ENCODE measurements around the gene GPANK1. TPM values are rescaled to one million over a fixed set of nuclear protein-coding genes. Genes with fewer than 3 reads are reported as not detected.
"Not testable (repeated sequence)": the region's sequence is repeated elsewhere in the genome, so short reads cannot be mapped to it uniquely, and the experiment has no call there.

The GPANK1 gene
- total and polyA plus RNA-seq, 4 donors, result 12.7 to 16.6 (median 14.5) TPM

DNA sequence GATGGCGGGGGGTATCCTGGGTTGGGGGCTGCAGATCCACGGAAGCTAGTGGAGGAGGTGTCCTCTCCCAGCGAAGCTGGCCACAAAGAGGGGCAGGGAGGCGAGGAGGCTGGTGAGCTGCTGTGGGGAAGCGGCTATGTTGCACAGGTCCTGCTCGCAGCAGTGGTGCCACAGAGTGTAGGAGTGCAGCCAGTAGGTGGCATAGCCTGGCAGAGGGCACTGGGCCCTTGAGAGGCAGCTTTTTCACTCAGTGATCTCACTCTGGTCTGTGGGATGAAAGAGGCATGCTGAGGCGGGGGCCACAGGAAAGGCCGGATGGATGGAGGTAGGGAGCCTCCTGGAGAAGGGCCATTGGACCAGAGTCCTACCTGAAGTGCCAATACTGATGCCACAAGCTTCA is 47.5 kb upstream of the GPANK1 start:
- Histone ChIP-seq H3K36me3 (ENCODE audit: control insufficient read depth in 4 of 4, insufficient read depth in 4 of 4, low read length in 4 of 4) (no peaks in the 10 kb centered on the region), H3K9me3 (ENCODE audit: control insufficient read depth in 4 of 4, insufficient read depth in 3 of 4, low read length in 3 of 4) (no peaks in the 10 kb centered on the region), H3K27me3 (ENCODE audit: control insufficient read depth in 3 of 3, insufficient read depth in 3 of 3, low read length in 2 of 3) (no peaks in the 10 kb centered on the region), H3K4me3 (no peak overlapping the region), H3K9ac (ENCODE audit: insufficient read depth in 1 of 2, low read length in 2 of 2) (no peak overlapping the region), H3K4me1 (ENCODE audit: control insufficient read depth in 5 of 5, insufficient read depth in 5 of 5, low read length in 5 of 5) (peaks cover 0 to 19% (median 8%) of the 10 kb centered on the region in 5 donors), H3K27ac (ENCODE audit: low read depth in 1 of 2, low read length in 1 of 2) (no peak overlapping the region)
- ATAC-seq (ENCODE audit: insufficient read depth, low FRiP score), result no peak
- TF ChIP-seq, protein P1, sequence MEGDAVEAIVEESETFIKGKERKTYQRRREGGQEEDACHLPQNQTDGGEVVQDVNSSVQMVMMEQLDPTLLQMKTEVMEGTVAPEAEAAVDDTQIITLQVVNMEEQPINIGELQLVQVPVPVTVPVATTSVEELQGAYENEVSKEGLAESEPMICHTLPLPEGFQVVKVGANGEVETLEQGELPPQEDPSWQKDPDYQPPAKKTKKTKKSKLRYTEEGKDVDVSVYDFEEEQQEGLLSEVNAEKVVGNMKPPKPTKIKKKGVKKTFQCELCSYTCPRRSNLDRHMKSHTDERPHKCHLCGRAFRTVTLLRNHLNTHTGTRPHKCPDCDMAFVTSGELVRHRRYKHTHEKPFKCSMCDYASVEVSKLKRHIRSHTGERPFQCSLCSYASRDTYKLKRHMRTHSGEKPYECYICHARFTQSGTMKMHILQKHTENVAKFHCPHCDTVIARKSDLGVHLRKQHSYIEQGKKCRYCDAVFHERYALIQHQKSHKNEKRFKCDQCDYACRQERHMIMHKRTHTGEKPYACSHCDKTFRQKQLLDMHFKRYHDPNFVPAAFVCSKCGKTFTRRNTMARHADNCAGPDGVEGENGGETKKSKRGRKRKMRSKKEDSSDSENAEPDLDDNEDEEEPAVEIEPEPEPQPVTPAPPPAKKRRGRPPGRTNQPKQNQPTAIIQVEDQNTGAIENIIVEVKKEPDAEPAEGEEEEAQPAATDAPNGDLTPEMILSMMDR (IDR thresholded peaks at IDR 0.05; ENCODE audit: control extremely low read depth, extremely low read depth), result no peak
- 76 to 81% methylated on average over 8 of the region's 8 CpGs for WGBS, 2 donors
- DNase-seq, result no peak

DNA sequence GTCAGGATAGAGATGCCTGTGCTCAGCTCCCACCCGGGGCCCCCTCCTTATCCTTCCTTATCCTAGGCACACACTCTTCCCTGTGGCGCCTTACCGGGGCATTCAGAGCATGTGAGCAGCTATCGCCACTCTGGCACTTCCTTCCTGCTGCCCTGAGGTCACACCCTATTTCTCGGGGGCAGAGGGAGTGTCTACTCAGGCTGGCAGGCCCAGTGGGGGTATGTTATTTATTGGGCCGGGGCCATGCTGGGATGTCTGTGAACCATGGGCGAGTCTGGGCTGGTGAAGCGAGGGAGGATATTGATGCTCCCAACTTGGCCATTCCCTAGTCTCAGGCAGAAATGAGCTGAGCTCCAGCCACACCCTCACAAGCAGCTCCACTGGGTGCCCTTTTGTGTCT is 46.4 kb upstream of the GPANK1 start:
- ATAC-seq (ENCODE audit: insufficient read depth, low FRiP score) (peak; percentile 19), DNase-seq (no peak)
- 32 to 36% methylated on average over 8 of the region's 8 CpGs for WGBS, 2 donors
- H3K27me3 ChIP-seq (ENCODE audit: control insufficient read depth in 3 of 3, insufficient read depth in 3 of 3, low read length in 2 of 3), result no peaks in the 10 kb centered on the region
- peaks cover 0 to 19% (median 8%) of the 10 kb centered on the region in 5 donors for H3K4me1 ChIP-seq (ENCODE audit: control insufficient read depth in 5 of 5, insufficient read depth in 5 of 5, low read length in 5 of 5)
- H3K9me3 ChIP-seq (ENCODE audit: control insufficient read depth in 4 of 4, insufficient read depth in 3 of 4, low read length in 3 of 4), result no peaks in the 10 kb centered on the region
- H3K36me3 ChIP-seq (ENCODE audit: control insufficient read depth in 4 of 4, insufficient read depth in 4 of 4, low read length in 4 of 4), result no peaks in the 10 kb centered on the region
- H3K9ac ChIP-seq (ENCODE audit: insufficient read depth in 1 of 2, low read length in 2 of 2), result no peak overlapping the region
- H3K4me3 ChIP-seq, result no peak overlapping the region
- no peak overlapping the region for H3K27ac ChIP-seq (ENCODE audit: low read depth in 1 of 2, low read length in 1 of 2)
- TF ChIP-seq, protein P1 (IDR thresholded peaks at IDR 0.05; ENCODE audit: control extremely low read depth, extremely low read depth), result no peak

DNA sequence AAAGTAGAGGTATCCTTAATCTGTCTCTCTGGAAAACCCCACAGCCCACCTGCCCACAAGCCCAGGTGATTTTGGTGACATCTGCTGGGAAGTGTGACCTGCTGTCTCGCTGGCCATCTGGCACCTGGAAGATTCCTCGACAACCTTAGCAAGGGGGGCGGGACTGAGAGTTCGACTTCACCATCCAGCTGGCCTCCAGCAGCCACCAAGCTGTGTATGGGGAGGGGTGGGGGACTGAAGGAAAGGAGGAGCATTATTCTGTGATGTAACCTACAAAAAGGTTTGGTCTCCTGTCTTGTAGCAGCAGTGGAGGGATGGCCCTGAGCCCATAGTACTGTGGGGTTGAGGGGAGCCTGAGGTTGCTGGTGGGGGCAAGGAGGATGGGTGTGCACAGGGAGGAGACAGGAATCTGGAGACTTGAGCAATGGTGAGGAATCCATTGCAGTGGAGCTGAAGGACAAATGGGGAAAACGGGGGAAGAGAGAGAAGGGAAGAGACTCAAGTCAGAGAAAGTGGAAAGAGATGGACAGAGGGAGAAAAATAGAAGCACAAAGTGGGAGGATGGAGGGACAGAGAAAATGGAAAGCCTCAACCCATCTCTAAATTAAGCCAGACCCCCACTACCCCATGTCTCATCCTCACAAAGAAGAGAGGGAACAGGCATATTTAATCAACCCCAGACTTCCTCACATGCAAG is 45.9 kb upstream of the GPANK1 start:
- Histone ChIP-seq H3K9ac (ENCODE audit: insufficient read depth in 1 of 2, low read length in 2 of 2) (no peak overlapping the region), H3K9me3 (ENCODE audit: control insufficient read depth in 4 of 4, insufficient read depth in 3 of 4, low read length in 3 of 4) (no peaks in the 10 kb centered on the region), H3K27me3 (ENCODE audit: control insufficient read depth in 3 of 3, insufficient read depth in 3 of 3, low read length in 2 of 3) (no peaks in the 10 kb centered on the region), H3K36me3 (ENCODE audit: control insufficient read depth in 4 of 4, insufficient read depth in 4 of 4, low read length in 4 of 4) (no peaks in the 10 kb centered on the region), H3K4me1 (ENCODE audit: control insufficient read depth in 5 of 5, insufficient read depth in 5 of 5, low read length in 5 of 5) (peaks cover 0 to 18% (median 8%) of the 10 kb centered on the region in 5 donors), H3K27ac (ENCODE audit: low read depth in 1 of 2, low read length in 1 of 2) (no peak overlapping the region), H3K4me3 (no peak overlapping the region)
- DNase-seq (no peak), ATAC-seq (ENCODE audit: insufficient read depth, low FRiP score) (no peak)
- WGBS, 2 donors, result 69 to 78% methylated on average over 5 of the region's 5 CpGs
- TF ChIP-seq, protein P1 (IDR thresholded peaks at IDR 0.05; ENCODE audit: control extremely low read depth, extremely low read depth), result no peak

DNA sequence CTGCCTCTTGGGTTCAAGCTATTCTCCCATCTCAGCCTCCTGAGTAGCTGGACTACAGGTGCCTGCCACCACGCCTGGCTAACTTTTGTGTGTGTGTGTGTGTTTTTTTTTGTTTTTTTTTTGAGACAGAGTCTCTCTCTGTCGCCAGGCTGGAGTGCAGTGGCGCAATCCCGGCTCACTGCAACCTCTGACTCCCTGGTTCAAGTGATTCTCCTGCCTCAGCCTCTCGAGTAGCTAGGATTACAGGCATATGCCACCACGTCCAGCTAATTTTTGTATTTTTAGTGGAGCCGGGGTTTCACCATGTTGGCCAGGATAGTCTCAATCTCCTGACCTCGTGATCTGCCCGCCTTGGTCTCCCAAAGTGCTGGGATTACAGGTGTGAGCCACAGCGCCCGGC is 44.4 kb upstream of the GPANK1 start:
- not testable (repeated sequence) for H3K36me3 ChIP-seq (ENCODE audit: control insufficient read depth in 4 of 4, insufficient read depth in 4 of 4, low read length in 4 of 4); H3K9me3 ChIP-seq (ENCODE audit: control insufficient read depth in 4 of 4, insufficient read depth in 3 of 4, low read length in 3 of 4); H3K27ac ChIP-seq (ENCODE audit: low read depth in 1 of 2, low read length in 1 of 2); H3K4me3 ChIP-seq; H3K27me3 ChIP-seq (ENCODE audit: control insufficient read depth in 3 of 3, insufficient read depth in 3 of 3, low read length in 2 of 3); H3K9ac ChIP-seq (ENCODE audit: insufficient read depth in 1 of 2, low read length in 2 of 2); DNase-seq; H3K4me1 ChIP-seq (ENCODE audit: control insufficient read depth in 5 of 5, insufficient read depth in 5 of 5, low read length in 5 of 5); ATAC-seq (ENCODE audit: insufficient read depth, low FRiP score)
- 77% methylated on average over 11 of the region's 11 CpGs for WGBS, 2 donors

All from lung (tissue), 12 donors.